Measurements from ENCODE around the gene PTX3.

PTX3 gene

GRCh38 chr3:157475921-157476414 lies 39.3 kb downstream of the PTX3 start:
- no peak for DNase-seq (ENCODE audit: low spot score)

GRCh38 chr3:157477441-157477840 lies 40.8 kb downstream of the PTX3 start:
- no peak for DNase-seq (ENCODE audit: low spot score)

GRCh38 chr3:157479464-157480243 lies 43.0 kb downstream of the PTX3 start:
- no peak for DNase-seq (ENCODE audit: low spot score)

DNA sequence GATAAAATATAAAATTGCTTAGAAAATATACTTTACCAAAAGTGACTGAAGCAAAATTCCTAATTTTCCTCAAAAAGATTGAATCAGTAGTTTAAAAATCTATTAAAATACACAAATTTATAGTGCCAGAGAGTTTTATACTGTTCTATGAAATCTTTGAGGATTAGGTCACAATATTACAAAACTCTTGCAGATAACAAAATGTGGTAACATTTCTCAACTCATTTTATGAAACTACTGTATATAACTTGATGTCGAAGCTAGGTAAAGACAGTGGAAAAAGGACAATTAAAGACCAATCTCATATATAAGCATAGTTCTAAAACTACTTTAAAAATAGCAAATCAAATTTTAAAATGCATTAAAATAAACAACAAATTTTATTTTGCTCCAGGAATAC lies 50.7 kb downstream of the PTX3 start:
- no peak for DNase-seq (ENCODE audit: low spot score)

DNA sequence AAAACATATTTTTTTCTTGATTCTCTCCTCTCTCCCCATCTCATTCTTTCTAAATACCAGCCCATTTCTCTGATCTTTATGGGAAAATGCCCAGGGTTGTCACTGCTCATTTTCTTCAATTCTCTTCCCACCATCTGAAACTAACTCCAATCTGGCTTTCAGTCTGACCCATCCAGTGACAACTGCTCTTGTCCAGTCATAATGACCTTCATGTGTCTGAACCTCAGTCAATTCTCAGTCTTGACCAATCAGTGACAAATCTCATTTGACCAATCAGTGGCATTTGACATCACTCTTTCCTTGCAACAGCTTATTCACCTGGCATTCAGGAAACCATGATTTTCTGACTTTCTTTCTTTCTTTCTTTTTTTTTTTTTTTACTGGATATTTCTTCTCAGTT lies 51.5 kb downstream of the PTX3 start:
- DNase-seq (ENCODE audit: low spot score) = no peak

DNA sequence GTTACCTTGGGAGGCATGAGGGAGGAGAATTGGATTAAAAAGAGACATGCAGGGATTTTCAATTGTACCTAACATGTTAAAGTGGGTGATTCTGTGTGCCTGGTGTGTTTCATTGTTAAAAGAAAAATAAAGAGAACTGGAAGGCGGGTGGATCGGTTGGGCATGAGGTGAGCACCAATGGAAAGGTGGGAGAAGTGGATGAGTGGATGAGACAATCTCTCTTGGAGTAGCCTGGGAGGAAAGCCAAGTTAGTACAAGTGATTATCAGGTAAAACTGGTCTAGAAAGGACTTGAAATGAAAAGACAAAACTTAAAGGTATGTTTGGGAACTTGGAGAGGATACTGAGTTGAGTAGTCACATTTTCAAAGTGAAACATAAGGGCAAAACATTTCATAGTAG lies 54.5 kb downstream of the PTX3 start:
- DNase-seq (ENCODE audit: low spot score) = no peak
